Endothelial cell of umbilical vein (primary cell): ENCODE results near the gene POLN. TPM values are rescaled to one million over a fixed set of nuclear protein-coding genes. Genes with fewer than 3 reads are reported as not detected.

ENCODE experiments used
- BruUV-seq: library from RNA; stranded (reverse); fragments of 400-500 nt; replicated peaks from 2 replicates; lab custom pipeline; 2021; lab: Mats Ljungman, UMichigan
- CTCF ChIA-PET: fragments of 300-600, 350-600 bp; sonication (Branson Sonifier 250); formaldehyde crosslinking; loops from one replicate; lab custom pipeline; 2021; ENCODE audit warnings: antibody characterized with exemption, inconsistent platforms; lab: Charles Lee
- POLR2A ChIA-PET: fragments of 300-600, 350-600 bp; sonication (Branson Sonifier 250); formaldehyde crosslinking; loops from one replicate; lab custom pipeline; 2021; ENCODE audit warnings: antibody characterized with exemption, inconsistent platforms; lab: Charles Lee
- DNase-seq: peaks from one replicate; pipeline ENCODE4 v3.0.0-alpha.2; 2011; ENCODE audit warnings: low read depth, low spot score
- FAIRE-seq: peaks from 2 replicates; lab custom pipeline; 2011; peaks lifted over from hg19 to GRCh38; lab: Jason Lieb, UNC
- H2AFZ ChIP-seq: 2 replicates; pipeline ENCODE4 v1.6.0; 2012; ENCODE audit warnings: low read depth, low read length, control low read depth, inconsistent platforms
- H3K27ac ChIP-seq: 2 replicates; pipeline ENCODE4 v1.5.1; 2011; ENCODE audit warnings: low read depth, mild to moderate bottlenecking, control low read depth, low read length, moderate library complexity; ENCODE audit not compliant: insufficient read depth
- H3K27me3 ChIP-seq, 2 experiments: 2 replicates each; pipeline versions ENCODE4 v1.6.0 to v1.6.1; 2011; ENCODE audit warnings: low read length in 2 of 2, mixed read lengths in 1 of 2; ENCODE audit not compliant: control insufficient read depth in 2 of 2, insufficient read depth in 2 of 2
- H3K36me3 ChIP-seq, 2 experiments: 2 replicates in 1 of 2; 3 replicates in 1 of 2; pipeline ENCODE4 v1.5.1; 2011; ENCODE audit warnings: low read length in 2 of 2, mild to moderate bottlenecking in 1 of 2, moderate library complexity in 1 of 2; ENCODE audit not compliant: control insufficient read depth in 2 of 2, insufficient read depth in 2 of 2; ENCODE audit errors: extremely low read depth in 1 of 2
- H3K4me1 ChIP-seq: 3 replicates; pipeline ENCODE4 v1.5.1; 2011; ENCODE audit warnings: mild to moderate bottlenecking, low read length; ENCODE audit not compliant: control insufficient read depth, insufficient read depth; ENCODE audit errors: extremely low read depth
- H3K4me2 ChIP-seq: 2 replicates; pipeline ENCODE4 v1.6.1; 2011; ENCODE audit warnings: low read length, control low read depth, mixed read lengths; ENCODE audit not compliant: insufficient read depth
- H3K4me3 ChIP-seq, 3 experiments: fragments of 200-600 bp in 1 of 3; sonication (generic), shearing (Covaris generic) in 1 of 3; replicated peaks in 1 of 3; 2 replicates each; pipeline ENCODE4 v1.5.1; 2011 to 2016; ENCODE audit warnings: control low read depth in 3 of 3, low read length in 3 of 3, mild to moderate bottlenecking in 2 of 3, inconsistent platforms in 1 of 3, low read depth in 1 of 3, moderate library complexity in 1 of 3; ENCODE audit not compliant: insufficient read depth in 1 of 3
- H3K79me2 ChIP-seq: 2 replicates; pipeline ENCODE4 v1.6.0; 2012; ENCODE audit warnings: low read length, inconsistent platforms; ENCODE audit not compliant: control insufficient read depth, insufficient read depth
- H3K9ac ChIP-seq: replicated peaks from 2 replicates; pipeline ENCODE3; 2011; ENCODE audit warnings: low read length, control low read depth; ENCODE audit not compliant: insufficient read depth; ENCODE audit errors: extremely low read depth
- H3K9me1 ChIP-seq: replicated peaks from 3 replicates; pipeline ENCODE4 v1.6.0; 2011; ENCODE audit warnings: mild to moderate bottlenecking, low read length; ENCODE audit not compliant: control insufficient read depth, insufficient read depth; ENCODE audit errors: extremely low read depth
- H3K9me3 ChIP-seq: replicated peaks from 2 replicates; pipeline ENCODE4 v1.5.1; 2012; ENCODE audit warnings: low read length, inconsistent platforms; ENCODE audit not compliant: control insufficient read depth, insufficient read depth
- H4K20me1 ChIP-seq: replicated peaks from 2 replicates; pipeline ENCODE3; 2011; ENCODE audit warnings: mild to moderate bottlenecking, low read length; ENCODE audit not compliant: control insufficient read depth, insufficient read depth; ENCODE audit errors: extremely low read depth
- CTCF ChIP-seq, 2 donors: IDR thresholded peaks; 1 replicate in 1 of 2; 2 replicates in 1 of 2; pipeline ENCODE4 v1.5.1; 2011; ENCODE audit warnings: low read length in 2 of 2, mild to moderate bottlenecking in 2 of 2, moderate library complexity in 2 of 2, control low read depth in 1 of 2, inconsistent platforms in 1 of 2, low read depth in 1 of 2; ENCODE audit not compliant: insufficient read depth in 1 of 2; ENCODE audit errors: extremely low read depth in 1 of 2
- EZH2 ChIP-seq: IDR thresholded peaks from 2 replicates; pipeline ENCODE4 v1.6.1; 2012; ENCODE audit warnings: borderline replicate concordance, low read depth, mild to moderate bottlenecking, moderate library complexity, low read length, inconsistent platforms; ENCODE audit not compliant: severe bottlenecking
- FOS ChIP-seq: IDR thresholded peaks from 2 replicates; pipeline ENCODE4 v1.6.1; 2011; ENCODE audit warnings: mild to moderate bottlenecking, low read length, moderate library complexity, borderline replicate concordance; ENCODE audit not compliant: insufficient read depth
- GATA2 ChIP-seq: IDR thresholded peaks from 2 replicates; pipeline ENCODE4 v1.7.0; 2011; ENCODE audit warnings: low read depth, mild to moderate bottlenecking, moderate library complexity, mixed read lengths, low read length; ENCODE audit not compliant: insufficient read length, insufficient read depth
- JUN ChIP-seq: IDR thresholded peaks from 2 replicates; pipeline ENCODE4 v1.6.1; 2011; ENCODE audit warnings: borderline replicate concordance, low read depth; ENCODE audit not compliant: insufficient read length, insufficient read depth
- MAX ChIP-seq: IDR thresholded peaks from 2 replicates; pipeline ENCODE4 v1.6.1; 2011; ENCODE audit not compliant: insufficient read depth, insufficient read length
- MYC ChIP-seq: IDR thresholded peaks from one replicate; pipeline ENCODE4 v1.6.1; 2011; ENCODE audit warnings: mild to moderate bottlenecking, low read depth, low read length
- POLR2A ChIP-seq: IDR thresholded peaks from 2 replicates; pipeline ENCODE4 v1.6.1; 2012; ENCODE audit warnings: low read depth, mild to moderate bottlenecking, control low read depth, low read length
- POLR2AphosphoS5 ChIP-seq: IDR thresholded peaks from 2 replicates; pipeline ENCODE4 v1.6.1; 2012; ENCODE audit warnings: low read depth, mild to moderate bottlenecking, control low read depth, low read length, moderate library complexity; ENCODE audit not compliant: insufficient read depth
- dilution Hi-C: fragments of 300-500 bp; cut with MboI; formaldehyde crosslinking; loops from one replicate; pipeline ENCODE4 v1.15.0; 2019; ENCODE audit warnings: low sequenced_read_pairs; ENCODE audit not compliant: extremely low pct_ligation_motif_present
- intact Hi-C: fragments of 100-400 bp; cut with micrococcal nuclease; formaldehyde crosslinking; loops from one replicate; pipeline ENCODE4 v1.10.0; 2022
- polyA plus RNA-seq, 4 experiments: library from polyadenylated mRNA; depleted of rRNA in 3 of 4; stranded (reverse) in 3 of 4; unstranded in 1 of 4; fragments of >200 nt; gene quantifications; 2 replicates each; pipeline versions ENCODE4 v1.2.1 to v1.2.3, GENCODE V29; 2011 to 2012; ENCODE audit warnings: missing spikeins in 1 of 4
- total RNA-seq: library from RNA; stranded (reverse); gene quantifications from 2 replicates; pipeline ENCODE4 v1.2.3, GENCODE V29; 2021

Gene POLN
- total and polyA plus RNA-seq, 2 donors (not counting 3 experiments of a cell fraction or from before 2014, with no cell fraction given): 1.3 to 4.2 TPM

GRCh38 chr4:2068198-2068470 lies 173.8 kb downstream of the POLN start:
- intact Hi-C loops (no loop called here), dilution Hi-C loops (no loop called here)
- no peak overlapping the region for H3K27ac ChIP-seq
- H4K20me1 ChIP-seq: no peaks in the 10 kb centered on the region
- FAIRE-seq (no peak), DNase-seq (no peak)
- no peaks in the 10 kb centered on the region for H3K9me1 ChIP-seq
- no TSS peak for BruUV-seq
- POLR2A ChIA-PET: no interaction called here
- TF ChIP-seq POLR2A: no peak
- TF ChIP-seq POLR2AphosphoS5: no peak
- peak; percentile 43 for TF ChIP-seq MAX
- TF ChIP-seq FOS: no peak
- no peak for TF ChIP-seq GATA2
- H3K36me3 ChIP-seq: no peaks in the 10 kb centered on the region
- H2AFZ ChIP-seq: no peak overlapping the region
- no peak overlapping the region for H3K4me3 ChIP-seq
- no peak overlapping the region for H3K4me2 ChIP-seq
- no peaks in the 10 kb centered on the region for H3K4me1 ChIP-seq
- H3K27me3 ChIP-seq: no peaks in the 10 kb centered on the region
- CTCF ChIA-PET: no interaction called here
- H3K9me3 ChIP-seq: no peaks in the 10 kb centered on the region
- H3K79me2 ChIP-seq: no peaks in the 10 kb centered on the region
- no peak overlapping the region for H3K9ac ChIP-seq

GRCh38 chr4:2067446-2068197 lies 174.3 kb downstream of the POLN start:
- dilution Hi-C loops: no loop called here

More at GRCh38 chr4:2067446-2068197, 174.3 kb downstream of the POLN start:
- intact Hi-C loops: no loop called here
- Histone ChIP-seq H3K9me3 (no peaks in the 10 kb centered on the region), H3K9ac (no peak overlapping the region), H3K27ac (no peak overlapping the region), H3K27me3 (no peaks in the 10 kb centered on the region), H3K4me2 (no peak overlapping the region), H3K36me3 (no peaks in the 10 kb centered on the region), H2AFZ (no peak overlapping the region), H3K79me2 (no peaks in the 10 kb centered on the region), H3K4me3 (no peak overlapping the region), H3K4me1 (no peaks in the 10 kb centered on the region), H3K9me1 (no peaks in the 10 kb centered on the region), H4K20me1 (no peaks in the 10 kb centered on the region)
- POLR2A ChIA-PET: no interaction called here
- FAIRE-seq (no peak), DNase-seq (no peak)
- no TSS peak for BruUV-seq
- CTCF ChIA-PET: no interaction called here
- TF ChIP-seq POLR2A (no peak), EZH2 (no peak), POLR2AphosphoS5 (no peak), GATA2 (no peak), FOS (no peak), JUN (no peak), MYC (no peak), CTCF (IDR thresholded peaks at IDR 0.05; ENCODE audit: extremely low read depth in 1 of 2, insufficient read depth in 1 of 2, low read depth in 1 of 2, low read length in 2 of 2) (no peak), MAX (no peak)
